Memory B cell (primary cell): ENCODE data around the gene SELENOO.
A peak's percentile ranks its signal among the peaks of the same experiment; 100 is the strongest.

Experiments used
- ATAC-seq: fragments of 150-1000 bp; cut with Tn5 transposase; 2 replicates; pipeline ENCODE4 v1.10.0; 2021; ENCODE audit warnings: low read depth, mild to moderate bottlenecking, moderate library complexity
- DNase-seq, 2 donors: peaks; one replicate each; pipeline ENCODE4 v3.0.0; 2022; ENCODE audit warnings: low spot score in 2 of 2
- H3K27ac Mint-ChIP-seq: one replicate; pipeline ENCODE4 v1.8.0; 2022; ENCODE audit warnings: mild to moderate bottlenecking, moderate library complexity, mixed read lengths
- H3K27me3 Mint-ChIP-seq: one replicate; pipeline ENCODE4 v1.8.0; 2022; ENCODE audit warnings: mixed read lengths
- H3K36me3 Mint-ChIP-seq: one replicate; pipeline ENCODE4 v1.8.0; 2022; ENCODE audit warnings: mild to moderate bottlenecking, mixed read lengths
- H3K4me1 Mint-ChIP-seq: one replicate; pipeline ENCODE4 v1.8.0; 2022; ENCODE audit warnings: mixed read lengths
- H3K4me3 Mint-ChIP-seq: one replicate; pipeline ENCODE4 v1.8.0; 2022; ENCODE audit warnings: mild to moderate bottlenecking, moderate library complexity, mixed read lengths
- H3K9me3 Mint-ChIP-seq: one replicate; pipeline ENCODE4 v1.8.0; 2022; ENCODE audit warnings: mixed read lengths

Gene SELENOO

GRCh38 chr22:50218153-50218995 lies 17.6 kb downstream of the SELENOO start:
- H3K4me1 Mint-ChIP-seq = peaks cover 7% of the 10 kb centered on the region
- no peak for ATAC-seq
- H3K27ac Mint-ChIP-seq = no peak overlapping the region
- DNase-seq = no peak
- no peak overlapping the region for H3K4me3 Mint-ChIP-seq
- H3K36me3 Mint-ChIP-seq = peaks cover 19% of the 10 kb centered on the region
- H3K9me3 Mint-ChIP-seq = no peaks in the 10 kb centered on the region
- no peaks in the 10 kb centered on the region for H3K27me3 Mint-ChIP-seq

GRCh38 chr22:50218996-50219727 lies 18.4 kb downstream of the SELENOO start:
- DNase-seq (no peak), ATAC-seq (peak; percentile 21)
- H3K27ac Mint-ChIP-seq = no peak overlapping the region
- H3K9me3 Mint-ChIP-seq = no peaks in the 10 kb centered on the region
- H3K27me3 Mint-ChIP-seq = no peaks in the 10 kb centered on the region
- peaks cover 20% of the 10 kb centered on the region for H3K36me3 Mint-ChIP-seq
- no peak overlapping the region for H3K4me3 Mint-ChIP-seq
- peaks cover 5% of the 10 kb centered on the region for H3K4me1 Mint-ChIP-seq

GRCh38 chr22:50219800-50220602 lies 19.2 kb downstream of the SELENOO start:
- H3K27me3 Mint-ChIP-seq = no peaks in the 10 kb centered on the region
- H3K4me3 Mint-ChIP-seq = no peak overlapping the region
- peaks cover 2% of the 10 kb centered on the region for H3K4me1 Mint-ChIP-seq
- DNase-seq = no peak
- no peak for ATAC-seq
- H3K9me3 Mint-ChIP-seq = no peaks in the 10 kb centered on the region
- H3K27ac Mint-ChIP-seq = no peak overlapping the region
- H3K36me3 Mint-ChIP-seq = peaks cover 18% of the 10 kb centered on the region

GRCh38 chr22:50220603-50221409 lies 20.0 kb downstream of the SELENOO start:
- Mint-ChIP-seq H3K27ac (peak overlapping the region; percentile 17), H3K9me3 (no peaks in the 10 kb centered on the region), H3K36me3 (peaks cover 15% of the 10 kb centered on the region), H3K27me3 (no peaks in the 10 kb centered on the region), H3K4me1 (no peaks in the 10 kb centered on the region), H3K4me3 (no peak overlapping the region)
- ATAC-seq (no peak), DNase-seq (no peak)

- H3K27ac Mint-ChIP-seq = peak overlapping the region; percentile 17
- peak; percentile 25 for ATAC-seq
- H3K36me3 Mint-ChIP-seq = peaks cover 15% of the 10 kb centered on the region
- no peaks in the 10 kb centered on the region for H3K4me1 Mint-ChIP-seq
- H3K9me3 Mint-ChIP-seq = no peaks in the 10 kb centered on the region
- no peak for DNase-seq
- no peaks in the 10 kb centered on the region for H3K27me3 Mint-ChIP-seq
- no peak overlapping the region for H3K4me3 Mint-ChIP-seq
Observed at GRCh38 chr22:50221410-50222300, 20.8 kb downstream of the SELENOO start.

- Mint-ChIP-seq H3K4me1 (no peaks in the 10 kb centered on the region), H3K27ac (no peak overlapping the region), H3K9me3 (no peaks in the 10 kb centered on the region)
Observed at GRCh38 chr22:50222508-50222907, 21.7 kb downstream of the SELENOO start.

GRCh38 chr22:50224071-50224470 lies 23.3 kb downstream of the SELENOO start:
- ATAC-seq = no peak
- H3K9me3 Mint-ChIP-seq = no peaks in the 10 kb centered on the region
- no peaks in the 10 kb centered on the region for H3K27me3 Mint-ChIP-seq
- H3K36me3 Mint-ChIP-seq = peaks cover 22% of the 10 kb centered on the region
- H3K4me3 Mint-ChIP-seq = no peak overlapping the region
- peaks cover 4% of the 10 kb centered on the region for H3K4me1 Mint-ChIP-seq
- DNase-seq = no peak
- H3K27ac Mint-ChIP-seq = no peak overlapping the region

More at GRCh38 chr22:50222508-50222907, 21.7 kb downstream of the SELENOO start:
- Mint-ChIP-seq H3K4me3 (no peak overlapping the region), H3K27me3 (no peaks in the 10 kb centered on the region), H3K36me3 (peaks cover 16% of the 10 kb centered on the region)
- ATAC-seq = no peak
- DNase-seq = no peak

- Mint-ChIP-seq H3K27me3 (no peaks in the 10 kb centered on the region), H3K27ac (no peak overlapping the region), H3K4me3 (no peak overlapping the region), H3K9me3 (no peaks in the 10 kb centered on the region), H3K4me1 (peaks cover 6% of the 10 kb centered on the region), H3K36me3 (peaks cover 23% of the 10 kb centered on the region)
- ATAC-seq (no peak), DNase-seq (no peak)
Observed at GRCh38 chr22:50225200-50225969, 24.6 kb downstream of the SELENOO start.

GRCh38 chr22:50226063-50226874 lies 25.5 kb downstream of the SELENOO start:
- ATAC-seq (no peak), DNase-seq (no peak)
- peaks cover 23% of the 10 kb centered on the region for H3K36me3 Mint-ChIP-seq
- H3K4me1 Mint-ChIP-seq = peaks cover 6% of the 10 kb centered on the region
- H3K27me3 Mint-ChIP-seq = no peaks in the 10 kb centered on the region
- no peak overlapping the region for H3K27ac Mint-ChIP-seq
- H3K9me3 Mint-ChIP-seq = no peaks in the 10 kb centered on the region
- H3K4me3 Mint-ChIP-seq = no peak overlapping the region

GRCh38 chr22:50226875-50227165 lies 26.0 kb downstream of the SELENOO start:
- Mint-ChIP-seq H3K4me3 (no peak overlapping the region), H3K4me1 (peaks cover 6% of the 10 kb centered on the region), H3K36me3 (peaks cover 23% of the 10 kb centered on the region), H3K9me3 (no peaks in the 10 kb centered on the region), H3K27me3 (no peaks in the 10 kb centered on the region), H3K27ac (no peak overlapping the region)
- DNase-seq (no peak), ATAC-seq (no peak)

GRCh38 chr22:50227579-50228215 lies 26.9 kb downstream of the SELENOO start:
- no peak overlapping the region for H3K27ac Mint-ChIP-seq
- ATAC-seq = no peak

More at GRCh38 chr22:50227579-50228215, 26.9 kb downstream of the SELENOO start:
- Mint-ChIP-seq H3K36me3 (peaks cover 25% of the 10 kb centered on the region), H3K9me3 (no peaks in the 10 kb centered on the region), H3K4me3 (no peak overlapping the region), H3K4me1 (peaks cover 6% of the 10 kb centered on the region), H3K27me3 (no peaks in the 10 kb centered on the region)
- DNase-seq = no peak
